Activated gamma-delta T cell (primary cell): ENCODE measurements around the gene VTI1A.
"Not testable (repeated sequence)": the region's sequence is repeated elsewhere in the genome, so short reads cannot be mapped to it uniquely, and the experiment has no call there.

Source experiments
- DNase-seq: peaks from one replicate; lab custom pipeline; 2025; lab: John Stamatoyannopoulos, UW

The VTI1A gene

GRCh38 chr10:112723876-112724275, 276.9 kb downstream of the VTI1A start:
- DNase-seq: no peak

GRCh38 chr10:112724404-112724991, 277.5 kb downstream of the VTI1A start:
- DNase-seq: no peak

GRCh38 chr10:112728118-112728883, 281.3 kb downstream of the VTI1A start:
- DNase-seq: no peak

GRCh38 chr10:112728997-112729396, 282.0 kb downstream of the VTI1A start:
- DNase-seq: no peak

- not testable (repeated sequence) for DNase-seq
These were observed 284.4 kb downstream of the VTI1A start for GRCh38 chr10:112731450-112731849.

GRCh38 chr10:112732277-112732921, 285.4 kb downstream of the VTI1A start:
- no peak for DNase-seq

GRCh38 chr10:112735041-112735695, 288.2 kb downstream of the VTI1A start:
- DNase-seq: no peak

- DNase-seq: no peak
These were observed 291.9 kb downstream of the VTI1A start for GRCh38 chr10:112738606-112739591.

- no peak for DNase-seq
These were observed 292.8 kb downstream of the VTI1A start for GRCh38 chr10:112739592-112740353.

DNA sequence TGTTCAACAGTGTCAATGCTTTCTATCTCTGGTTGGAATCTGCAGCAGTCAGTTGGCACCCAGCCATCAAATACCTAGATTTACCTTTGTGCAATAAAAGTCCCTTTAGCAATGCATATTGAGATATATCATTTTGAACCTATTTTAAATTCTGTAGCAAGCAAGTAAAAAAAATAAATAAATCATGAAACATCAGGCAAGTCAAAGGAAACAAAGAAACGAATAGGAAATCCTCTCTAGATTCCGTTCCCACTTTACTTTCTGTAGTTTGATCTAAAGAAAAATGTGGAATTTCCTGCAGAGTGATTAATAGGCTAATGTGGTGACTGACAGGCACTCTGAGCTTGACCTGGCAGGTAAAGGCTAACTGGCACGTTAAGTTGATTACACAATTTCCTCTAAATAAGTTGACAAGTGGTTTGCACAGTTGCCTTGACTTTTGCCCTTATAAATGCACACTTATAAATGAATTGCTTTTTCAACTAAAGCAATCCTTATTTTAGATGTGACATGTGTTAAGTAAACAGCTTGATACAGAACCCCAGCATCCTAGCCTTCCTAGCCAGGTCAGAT, 294.9 kb downstream of the VTI1A start:
- no peak for DNase-seq

GRCh38 chr10:112744181-112745096, 297.4 kb downstream of the VTI1A start:
- no peak for DNase-seq

GRCh38 chr10:112746329-112746728, 299.3 kb downstream of the VTI1A start:
- DNase-seq: no peak

GRCh38 chr10:112750427-112751167, 303.6 kb downstream of the VTI1A start:
- DNase-seq: no peak

GRCh38 chr10:112751651-112752050, 304.6 kb downstream of the VTI1A start:
- no peak for DNase-seq

- no peak for DNase-seq
These were observed 305.3 kb downstream of the VTI1A start for GRCh38 chr10:112752288-112752687.

DNA sequence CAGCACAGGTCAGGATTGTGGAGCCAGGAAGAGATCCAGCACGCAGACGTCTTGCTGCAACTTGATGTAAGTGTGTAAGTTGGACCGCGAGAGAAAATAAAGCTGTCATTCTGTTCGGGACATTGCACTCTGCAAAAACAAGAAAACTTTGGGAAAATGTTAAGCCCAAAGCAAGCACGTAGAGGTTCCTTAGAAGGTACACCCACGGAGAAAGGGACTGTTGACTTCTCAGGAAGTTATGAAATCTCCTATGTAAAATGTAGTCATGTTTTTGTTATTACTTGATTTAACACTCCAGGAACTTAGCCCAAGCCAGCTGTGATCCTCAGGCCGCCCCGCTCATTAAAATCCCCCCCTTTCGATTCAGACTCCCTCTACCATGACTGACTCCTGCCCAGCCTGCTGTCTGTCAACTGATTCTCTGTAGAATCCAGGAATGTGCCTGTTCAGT, 307.0 kb downstream of the VTI1A start:
- no peak for DNase-seq

DNA sequence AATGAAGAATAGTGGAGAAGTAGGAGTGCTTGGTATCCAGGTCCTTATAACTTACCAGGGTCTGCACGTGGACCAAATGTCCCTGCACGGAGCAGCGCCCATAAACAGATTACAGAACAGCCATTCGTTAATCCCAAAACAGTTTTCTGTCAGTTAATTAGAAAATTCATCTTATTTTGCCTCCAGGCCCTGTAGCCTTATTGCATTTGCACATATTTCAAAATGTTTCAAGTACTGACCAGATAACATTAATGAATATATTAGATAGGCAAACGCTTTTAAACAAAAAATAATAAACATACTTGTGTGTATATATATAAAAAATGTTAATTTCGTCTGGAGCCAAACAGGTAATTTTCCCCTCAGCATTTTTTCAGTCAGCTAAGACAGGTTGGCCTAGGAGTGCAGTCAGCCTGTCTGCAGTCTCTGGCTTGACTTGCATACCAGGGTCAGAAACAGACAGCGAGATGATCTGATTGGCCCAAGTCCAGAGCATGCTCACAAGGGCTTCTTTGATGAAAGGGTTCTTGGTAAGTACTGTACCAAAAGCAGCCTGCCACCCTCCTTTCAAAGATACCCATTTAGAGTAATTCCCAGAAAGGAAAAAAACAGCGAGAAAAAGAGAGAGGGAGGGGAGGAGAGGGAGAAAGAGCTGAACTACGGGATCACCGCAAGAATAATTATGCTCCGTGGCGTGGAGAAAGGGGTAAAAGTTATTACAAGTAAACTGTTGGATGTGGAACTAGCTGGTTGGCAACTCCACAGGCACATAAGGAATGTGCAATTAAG, 308.6 kb downstream of the VTI1A start:
- no peak for DNase-seq

GRCh38 chr10:112756235-112756527, 309.2 kb downstream of the VTI1A start:
- DNase-seq: no peak
